ENCODE data around the gene STK32C.
A peak's percentile ranks its signal among the peaks of the same experiment; 100 is the strongest.
"Not testable (repeated sequence)": the region's sequence is repeated elsewhere in the genome, so short reads cannot be mapped to it uniquely, and the experiment has no call there.

STK32C gene

GRCh38 chr10:132337854-132338253, 30.1 kb upstream of the STK32C start:
- not testable (repeated sequence) for DNase-seq

GRCh38 chr10:132336919-132337407, 29.2 kb upstream of the STK32C start:
- no peak for DNase-seq

DNA sequence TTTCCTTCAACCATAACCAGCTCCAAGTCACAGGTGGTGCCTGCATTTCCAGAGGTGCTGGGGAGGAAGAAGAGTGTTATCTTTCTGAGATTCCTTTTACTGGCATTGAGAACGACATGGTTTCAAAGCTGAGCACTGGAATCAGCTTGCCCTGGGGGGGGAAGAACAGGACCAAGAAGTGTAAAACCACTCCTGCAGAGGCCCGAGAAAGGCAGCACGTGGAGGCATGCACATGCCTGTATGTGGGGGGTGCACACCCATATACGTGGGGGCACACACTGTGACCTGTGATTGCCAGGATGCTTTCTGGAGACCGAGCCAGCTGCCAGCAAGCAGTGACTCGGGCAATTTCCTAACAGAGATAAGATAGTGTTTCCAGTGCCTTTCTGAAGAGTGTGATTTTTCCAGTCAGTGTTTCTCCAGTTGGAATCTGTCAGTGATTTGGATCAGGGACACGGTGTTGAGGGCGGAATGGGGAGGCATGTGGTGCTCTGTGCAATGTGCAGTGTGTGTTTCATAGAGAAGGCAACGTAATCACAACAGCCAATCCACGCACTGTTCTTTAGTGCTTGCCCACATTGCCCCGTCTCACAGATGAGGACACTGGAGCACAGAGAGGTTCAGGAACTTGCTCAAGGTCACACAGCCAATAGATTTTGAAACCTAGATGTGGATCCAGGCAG, 28.5 kb upstream of the STK32C start:
- no peak for DNase-seq

DNA sequence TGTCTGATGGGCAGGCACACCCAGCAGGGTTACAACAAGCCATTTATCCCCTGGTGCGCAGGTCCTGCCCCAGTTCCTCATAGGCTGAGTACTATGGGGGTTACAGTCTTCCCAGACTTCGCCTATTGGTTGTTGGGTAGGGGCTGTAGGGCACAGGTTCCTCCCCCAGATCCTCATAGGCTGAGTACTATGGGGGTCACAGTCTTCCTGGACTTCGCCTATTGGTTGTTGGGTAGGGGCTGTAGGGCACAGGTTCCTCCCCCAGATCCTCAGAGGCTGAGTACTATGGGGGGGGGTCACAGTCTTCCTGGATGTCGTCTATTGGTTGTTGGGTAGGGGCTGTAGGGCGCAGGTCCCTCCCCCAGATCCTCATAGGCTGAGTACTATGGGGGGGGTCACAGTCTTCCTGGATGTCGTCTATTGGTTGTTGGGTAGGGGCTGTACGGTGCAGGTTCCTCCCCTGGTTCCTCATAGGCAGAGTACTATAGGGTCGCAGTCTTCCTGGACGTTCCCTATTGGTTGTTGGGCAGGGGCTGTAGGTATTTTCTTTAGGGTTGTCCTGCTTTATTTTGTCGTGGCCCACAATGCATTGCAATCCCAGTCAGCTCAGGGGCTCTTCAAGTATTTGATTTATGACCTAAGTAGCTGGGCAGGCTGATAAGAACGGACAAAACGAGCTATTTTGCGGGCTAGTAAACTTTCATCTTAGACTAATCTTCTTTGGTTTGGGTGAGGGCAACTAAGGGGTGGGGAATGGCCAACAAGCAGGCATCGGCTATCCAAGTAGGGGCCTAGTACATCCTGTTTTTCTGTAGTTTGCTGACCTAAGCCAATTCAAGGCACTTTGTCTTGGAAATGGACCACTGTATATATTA, 27.7 kb upstream of the STK32C start:
- no peak for DNase-seq

GRCh38 chr10:132334631-132335188, 27.0 kb upstream of the STK32C start:
- DNase-seq = no peak

DNA sequence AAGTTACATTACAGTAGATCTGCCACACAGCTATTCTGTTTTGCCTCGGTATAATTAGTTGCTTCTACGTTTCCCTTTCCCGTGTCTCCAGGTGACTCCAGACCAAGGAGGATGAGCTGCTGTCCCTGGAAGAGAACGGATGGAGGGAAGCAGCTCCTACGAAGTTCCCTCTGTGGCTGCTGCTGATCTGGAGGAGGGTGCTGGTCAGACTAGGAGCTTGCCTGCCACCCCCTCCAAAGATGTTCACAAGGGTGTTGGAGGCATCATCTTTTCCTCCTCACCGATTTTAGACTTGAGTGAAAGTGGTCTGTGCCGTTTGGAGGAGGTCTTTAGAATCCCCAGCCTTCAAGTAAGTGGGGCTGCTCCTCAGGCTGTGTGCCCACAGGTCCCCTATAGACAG, 25.6 kb upstream of the STK32C start:
- no peak for DNase-seq

DNA sequence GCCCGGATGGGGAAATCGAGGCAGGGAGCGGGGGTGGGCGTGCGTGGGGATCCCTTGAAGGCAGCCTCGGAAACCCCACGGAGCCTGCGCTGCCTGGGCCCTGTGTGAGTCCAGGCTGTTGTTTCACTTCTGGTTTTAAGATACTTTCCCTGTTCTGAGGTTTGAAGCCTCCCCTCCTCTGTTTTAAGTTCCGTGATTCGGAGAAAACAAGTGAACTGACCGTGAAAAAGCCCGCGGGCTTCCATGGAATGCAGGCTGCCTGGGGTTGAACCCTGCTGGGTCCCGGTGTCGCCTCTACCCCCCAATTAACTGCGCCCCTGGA, 24.6 kb upstream of the STK32C start:
- peak; percentile 41 for DNase-seq

- DNase-seq = peak; percentile 88
These were observed 24.1 kb upstream of the STK32C start, which contains the start of gene LRRC27 for GRCh38 chr10:132331601-132332432. TSS of gene LRRC27 (plus strand) at chr10:132332193. CDS start at chr10:132333525, 1,332 bp downstream.

- no peak for DNase-seq
These were observed 22.7 kb upstream of the STK32C start for GRCh38 chr10:132330486-132330833.

- DNase-seq = no peak
These were observed 22.1 kb upstream of the STK32C start for GRCh38 chr10:132329565-132330485.

DNA sequence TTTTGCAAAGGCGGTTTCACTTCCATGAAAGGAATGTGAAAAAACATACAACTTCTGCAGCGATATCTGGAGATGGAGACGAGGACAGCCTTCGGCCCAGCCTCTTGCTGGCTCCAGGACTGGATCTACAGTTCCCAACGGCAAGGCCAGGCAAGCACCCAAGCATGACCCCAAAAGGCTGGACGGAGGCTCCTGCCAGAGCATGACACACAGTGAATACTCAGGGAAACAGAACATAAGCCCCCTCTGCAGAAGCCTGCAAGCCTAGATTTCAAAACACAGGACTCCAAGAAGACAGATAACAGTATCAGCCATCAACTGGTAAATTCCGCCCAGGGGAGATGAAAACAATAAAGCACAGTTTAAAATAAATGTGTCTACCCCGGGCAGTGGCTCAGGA, 21.0 kb upstream of the STK32C start:
- no peak for DNase-seq

GRCh38 chr10:132328106-132328505, 20.4 kb upstream of the STK32C start:
- no peak for DNase-seq

GRCh38 chr10:132326925-132327324, 19.2 kb upstream of the STK32C start:
- no peak for DNase-seq

DNA sequence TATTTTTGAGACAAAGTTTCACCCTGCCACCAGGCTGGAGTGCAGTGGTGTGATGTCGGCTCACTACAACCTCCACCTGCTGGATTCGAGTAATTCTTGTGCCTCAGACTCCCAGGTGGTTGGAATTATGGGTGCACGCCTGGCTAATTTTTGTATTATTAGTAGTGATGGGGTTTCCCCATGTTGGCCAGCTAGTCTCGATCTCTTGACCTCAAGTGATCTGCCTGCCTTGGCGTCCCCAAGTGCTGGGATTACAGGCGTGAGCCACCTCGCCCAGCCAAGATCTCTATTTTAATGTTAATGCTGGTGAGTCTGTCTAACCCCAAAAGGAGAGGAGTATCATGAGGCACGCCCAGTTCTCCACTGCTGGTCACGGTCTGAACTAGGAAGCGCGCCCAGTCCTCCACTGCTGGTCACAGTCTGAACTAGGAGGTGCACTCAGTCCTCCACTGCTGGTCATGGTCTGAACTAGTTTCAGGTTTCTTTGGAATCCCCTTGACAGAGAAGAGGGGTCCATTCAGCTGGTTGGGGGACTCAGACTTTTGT, 18.7 kb upstream of the STK32C start:
- DNase-seq = no peak

DNA sequence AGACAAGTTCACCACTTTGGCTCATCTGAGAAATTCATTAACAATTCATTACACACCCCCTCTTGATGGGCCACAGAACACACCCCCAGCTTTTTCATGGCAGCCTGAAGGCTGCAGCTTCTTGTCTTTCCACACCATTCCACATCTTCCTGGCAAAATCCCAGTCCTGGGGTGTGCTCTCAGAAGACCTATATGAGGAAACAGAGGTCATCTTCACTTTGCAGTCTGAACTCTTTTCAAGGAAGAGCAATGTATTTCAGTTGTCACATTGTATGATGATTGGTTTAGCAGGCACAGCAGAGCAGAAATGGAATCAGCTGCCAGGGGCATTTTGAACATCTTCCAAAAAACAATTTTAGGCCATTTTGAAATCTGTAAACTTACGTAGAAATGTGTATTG, 16.4 kb upstream of the STK32C start:
- no peak for DNase-seq

DNA sequence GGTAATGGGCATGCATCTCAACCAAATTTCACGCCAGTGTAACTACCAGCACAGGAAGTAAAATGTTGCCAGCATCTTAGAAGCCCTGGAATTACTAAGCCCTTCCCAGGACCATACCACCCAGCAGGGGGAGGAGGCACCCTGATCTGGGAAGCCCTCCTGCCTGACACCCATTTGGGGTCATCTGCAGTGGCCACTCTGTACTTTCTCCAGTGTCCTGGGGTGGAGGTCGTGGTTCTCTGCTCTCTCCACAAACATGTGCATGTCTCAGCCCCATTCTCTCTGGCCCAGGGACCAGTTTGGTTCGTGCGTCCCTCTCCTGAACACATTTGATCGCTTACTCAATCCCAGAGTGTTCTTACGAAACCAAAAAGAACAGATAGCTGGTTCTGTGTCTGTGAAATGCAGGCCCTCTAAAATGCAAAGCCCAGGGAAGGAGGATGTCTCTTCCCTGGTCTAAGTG, 14.9 kb upstream of the STK32C start:
- no peak for DNase-seq

DNA sequence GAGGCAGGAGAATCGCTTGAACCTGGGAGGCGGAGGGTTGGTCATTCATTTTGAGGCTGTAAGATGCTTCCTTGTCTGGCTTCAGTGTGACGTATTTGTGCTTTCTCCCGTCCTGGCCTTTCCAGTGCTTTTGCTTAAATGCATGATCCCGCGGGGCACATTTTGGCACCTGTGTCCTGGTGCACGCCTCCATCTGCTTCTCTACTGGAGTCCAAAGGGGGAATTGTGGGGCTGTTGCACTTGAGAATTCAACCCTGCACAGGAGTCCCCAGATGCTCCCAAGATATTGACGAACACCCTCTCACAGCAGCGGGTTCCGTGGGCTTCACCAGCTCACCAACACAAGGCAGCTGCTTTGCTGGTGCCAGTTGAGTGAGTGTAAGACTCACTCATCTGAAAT, 14.0 kb upstream of the STK32C start:
- no peak for DNase-seq

DNA sequence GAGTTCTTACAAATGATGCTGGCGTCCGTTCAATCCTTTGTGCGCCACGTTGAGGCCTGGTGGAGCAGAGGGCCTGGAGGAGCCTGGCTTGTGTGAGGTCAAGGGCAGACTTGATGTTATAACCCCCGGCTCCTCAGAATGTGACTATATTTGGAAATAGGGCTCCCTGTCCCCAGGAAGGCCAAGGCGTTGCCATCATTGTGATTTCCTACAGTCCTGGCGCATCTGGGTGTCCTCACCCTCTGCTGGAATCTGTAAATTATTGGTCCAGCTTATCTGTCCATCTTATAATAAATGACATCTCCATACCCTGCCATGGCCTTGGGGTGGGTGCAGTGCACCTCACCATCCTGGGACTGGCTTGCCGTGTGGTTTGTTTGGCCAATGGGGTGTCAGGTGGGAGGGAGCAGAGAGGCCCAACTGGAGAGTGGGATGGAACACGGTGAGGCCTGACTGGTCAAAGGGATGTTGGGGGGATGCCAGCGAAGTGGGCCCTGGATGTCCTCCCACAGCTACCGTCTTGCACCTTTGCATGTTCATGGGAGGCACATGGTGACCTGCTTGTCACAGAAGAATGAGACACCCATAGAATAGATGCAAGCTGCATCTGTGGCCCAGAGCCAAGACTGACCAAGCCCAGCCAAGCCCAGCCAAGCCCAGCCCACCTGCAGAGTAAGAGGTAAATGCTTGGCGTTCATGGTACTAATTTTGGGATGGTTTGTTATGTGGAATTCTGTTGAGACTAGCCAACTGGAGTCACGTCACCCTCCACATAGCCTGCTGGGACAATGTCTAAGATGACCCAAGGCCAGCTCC, 13.1 kb upstream of the STK32C start:
- no peak for DNase-seq

DNA sequence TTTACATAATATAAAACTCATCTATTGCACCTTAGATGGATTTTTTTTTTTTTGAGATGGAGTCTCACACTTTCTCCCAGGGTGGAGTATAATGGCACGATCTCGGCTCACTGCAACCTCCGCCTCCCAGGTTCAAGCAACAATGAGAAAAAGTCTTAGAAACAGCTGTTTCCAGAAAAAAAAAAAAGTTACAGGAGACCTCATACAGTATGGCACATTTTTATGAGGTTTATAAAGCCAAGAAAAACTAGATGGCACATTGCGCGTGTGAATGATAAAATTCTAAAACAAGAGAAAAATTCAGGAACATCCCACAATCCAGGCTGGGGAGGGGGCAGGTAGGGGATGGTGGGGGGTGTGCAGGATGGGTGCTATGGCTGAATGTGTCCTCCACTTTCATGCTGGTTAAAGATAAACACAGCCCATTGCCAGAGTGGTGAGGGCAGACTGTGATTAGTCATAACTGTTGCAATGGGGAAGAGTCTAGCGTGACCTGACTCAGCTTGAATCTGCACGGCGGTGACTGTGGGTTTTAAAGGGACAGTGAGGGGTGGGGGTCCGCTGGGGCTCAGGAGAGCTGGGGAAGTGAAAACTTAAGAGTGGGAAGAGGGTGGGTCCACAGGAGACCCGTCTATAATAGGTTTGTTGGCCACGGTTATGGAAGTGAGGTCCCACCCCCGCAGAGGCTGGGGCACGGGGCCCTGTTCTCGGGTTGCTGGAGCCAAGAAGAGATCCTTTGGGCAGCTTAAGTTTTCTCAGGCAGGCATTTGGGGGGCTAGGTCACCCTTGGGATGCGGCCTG, 12.3 kb upstream of the STK32C start:
- DNase-seq = no peak

- not testable (repeated sequence) for DNase-seq
These were observed 9.7 kb upstream of the STK32C start for GRCh38 chr10:132317477-132317876.

Measured in RPMI8226 (cell line).